HepG2 (cell line): ENCODE results near the gene ESR2. TPM values are rescaled to one million over a fixed set of nuclear protein-coding genes. Genes with fewer than 3 reads are reported as not detected.

Source experiments
- ATAC-seq: fragments of 200-7000 bp; cut with Tn5 transposase; 3 replicates; pipeline ENCODE4 v1.9.1; 2020; ENCODE audit warnings: mild to moderate bottlenecking, moderate library complexity
- BruUV-seq: library from RNA; stranded (reverse); fragments of 400-500 nt; replicated peaks from 2 replicates; lab custom pipeline; 2021; lab: Mats Ljungman, UMichigan
- CTCF ChIA-PET: fragments of 300-600 bp; formaldehyde crosslinking; extraction: SDS; loops from one replicate; lab custom pipeline; 2021; ENCODE audit warnings: low total read pairs, inconsistent platforms, low intra/inter-chr PET ratio; lab: Yijun Ruan, JAX
- POLR2A ChIA-PET: fragments of 350-600 bp; sonication (Branson Sonifier 250); formaldehyde crosslinking; loops from one replicate; lab custom pipeline; 2020; ENCODE audit warnings: antibody characterized with exemption, inconsistent platforms; lab: Yijun Ruan, JAX
- DNase-seq: peaks from one replicate; pipeline ENCODE4 v3.0.0-alpha.2; 2015; ENCODE audit warnings: low spot score
- FAIRE-seq: peaks from 3 replicates; lab custom pipeline; 2011; peaks lifted over from hg19 to GRCh38; lab: Jason Lieb, UNC
- H2AFZ ChIP-seq: one replicate; pipeline ENCODE4 v1.6.1; 2011; ENCODE audit warnings: low read length, inconsistent platforms
- H3K27ac ChIP-seq: fragments of 300-600 bp; 3 replicates; pipeline ENCODE4 v1.8.0; 2011; ENCODE audit warnings: mixed run types, mild to moderate bottlenecking, mixed read lengths, low read length, inconsistent platforms; ENCODE audit not compliant: insufficient read depth; ENCODE audit errors: extremely low read length
- H3K27me3 ChIP-seq, 2 experiments: fragments of 200-600 bp in 1 of 2; 2 replicates in 1 of 2; 3 replicates in 1 of 2; pipeline versions ENCODE4 v1.6.0 to v1.8.0; 2011; ENCODE audit warnings: low read length in 2 of 2, mild to moderate bottlenecking in 2 of 2, moderate library complexity in 2 of 2, inconsistent platforms in 1 of 2; ENCODE audit not compliant: insufficient read depth in 2 of 2, control insufficient read depth in 1 of 2
- H3K36me3 ChIP-seq, 2 experiments: fragments of 200-600 bp in 1 of 2; replicated peaks in 1 of 2; 2 replicates in 1 of 2; 3 replicates in 1 of 2; pipeline versions ENCODE4 v1.5.1 to v1.8.0; 2011; ENCODE audit warnings: low read length in 2 of 2, inconsistent platforms in 1 of 2; ENCODE audit not compliant: insufficient read depth in 2 of 2, control insufficient read depth in 1 of 2
- H3K4me1 ChIP-seq: 2 replicates; pipeline ENCODE4 v1.5.1; 2012; ENCODE audit warnings: low read length, inconsistent platforms; ENCODE audit not compliant: insufficient read depth
- H3K4me2 ChIP-seq: 2 replicates; pipeline ENCODE4 v1.6.0; 2011; ENCODE audit warnings: low read depth, low read length, inconsistent platforms
- H3K4me3 ChIP-seq, 3 experiments: fragments of 200-600 bp in 1 of 3; sonication (generic), shearing (Covaris generic) in 1 of 3; replicated peaks in 1 of 3; 2 replicates each; pipeline ENCODE4 v1.5.1; 2011 to 2016; ENCODE audit warnings: low read length in 3 of 3, inconsistent platforms in 2 of 3, low read depth in 2 of 3, mild to moderate bottlenecking in 2 of 3, control low read depth in 1 of 3, mixed read lengths in 1 of 3; ENCODE audit not compliant: insufficient read depth in 1 of 3
- H3K79me2 ChIP-seq: one replicate; pipeline ENCODE4 v1.6.1; 2011; ENCODE audit warnings: low read length, inconsistent platforms; ENCODE audit not compliant: insufficient read depth
- H3K9ac ChIP-seq: 2 replicates; pipeline ENCODE4 v1.6.0; 2011; ENCODE audit warnings: mild to moderate bottlenecking, low read depth, low read length, inconsistent platforms; ENCODE audit not compliant: insufficient read depth
- H3K9me3 ChIP-seq: 2 replicates; pipeline ENCODE4 v1.5.1; 2012; ENCODE audit warnings: mild to moderate bottlenecking, low read length
- H4K20me1 ChIP-seq: 2 replicates; pipeline ENCODE4 v1.6.0; 2011; ENCODE audit warnings: inconsistent platforms, mild to moderate bottlenecking, low read length, moderate library complexity; ENCODE audit not compliant: insufficient read depth
- ASH2L ChIP-seq: fragments of 300-600, 200-600 bp; sonication (generic); IDR thresholded peaks from 2 replicates; pipeline ENCODE4 v1.7.0; 2017; ENCODE audit warnings: low read depth, mild to moderate bottlenecking, moderate library complexity, mixed read lengths, low read length; ENCODE audit not compliant: insufficient read length
- CBX2 ChIP-seq, 2 experiments: fragments of 200-600 bp in 1 of 2; sonication (generic); formaldehyde crosslinking in 1 of 2; IDR thresholded peaks; 2 replicates each; pipeline versions ENCODE4 v1.7.0 to v1.8.1; 2018 to 2022; ENCODE audit warnings: low read depth in 2 of 2, low read length in 1 of 2, mild to moderate bottlenecking in 1 of 2, missing genetic modification reagents in 1 of 2
- DBP ChIP-seq: sonication (generic); formaldehyde crosslinking; IDR thresholded peaks from 2 replicates; pipeline ENCODE4 v1.4.0; 2020; ENCODE audit warnings: missing genetic modification reagents; ENCODE audit errors: not compliant biosample characterization
- DNMT3B ChIP-seq: conservative IDR thresholded peaks from 2 replicates; pipeline ENCODE4 v1.6.1; 2016; ENCODE audit warnings: missing biosample characterization, control low read depth
- FOXK1 ChIP-seq: sonication (generic); formaldehyde crosslinking; IDR thresholded peaks from 2 replicates; pipeline ENCODE4 v1.4.0; 2020; ENCODE audit warnings: low read depth, missing genetic modification reagents, borderline replicate concordance
- HBP1 ChIP-seq: IDR thresholded peaks from 2 replicates; pipeline ENCODE4 v1.6.1; 2016; ENCODE audit warnings: low read depth, control low read depth
- HMG20B ChIP-seq: conservative IDR thresholded peaks from 2 replicates; pipeline ENCODE4 v1.6.1; 2016; ENCODE audit warnings: missing genetic modification reagents, missing compliant biosample characterization
- KDM5A ChIP-seq: fragments of 200-600 bp; sonication (generic); IDR thresholded peaks from 2 replicates; pipeline ENCODE4 v1.7.0; 2018; ENCODE audit warnings: antibody characterized with exemption, mild to moderate bottlenecking, low read length, borderline replicate concordance
- MTF1 ChIP-seq: sonication (generic); formaldehyde crosslinking; IDR thresholded peaks from 2 replicates; pipeline ENCODE4 v1.5.0; 2020; ENCODE audit warnings: missing genetic modification reagents
- RBAK ChIP-seq: sonication (generic); formaldehyde crosslinking; IDR thresholded peaks from 2 replicates; pipeline ENCODE4 v1.5.1; 2020; ENCODE audit warnings: mild to moderate bottlenecking, missing genetic modification reagents
- RNF2 ChIP-seq: fragments of 450-650 bp; conservative IDR thresholded peaks from 2 replicates; pipeline ENCODE4 v1.6.1; 2016; ENCODE audit warnings: low read depth
- THAP11 ChIP-seq: IDR thresholded peaks from 2 replicates; pipeline ENCODE4 v1.6.1; 2016; ENCODE audit warnings: missing biosample characterization, missing genetic modification reagents
- ZBTB26 ChIP-seq: IDR thresholded peaks from 2 replicates; pipeline ENCODE4 v1.6.1; 2016; ENCODE audit warnings: missing compliant biosample characterization, missing genetic modification reagents, borderline replicate concordance
- WGBS: methylation state at CpG from one replicate; pipeline ENCODE4 v1.1.6; 2017; ENCODE audit warnings: low lambda C conversion rate; 5-methylcytosine and 5-hydroxymethylcytosine counted together
- in situ Hi-C: cut with HindIII; loops from 2 replicates; pipeline ENCODE4 v1.10.0; 2017; ENCODE audit warnings: low pct_unique_long_range_greater_than_20kb; ENCODE audit not compliant: extremely low pct_ligation_motif_present
- intact Hi-C: fragments of 100-400 bp; cut with micrococcal nuclease; formaldehyde crosslinking; loops from one replicate; pipeline ENCODE4 v1.10.0; 2022; ENCODE audit not compliant: unreplicated experiment
- polyA plus RNA-seq, 8 experiments: library from polyadenylated mRNA; depleted of rRNA in 3 of 8; stranded (reverse) in 7 of 8; unstranded in 1 of 8; fragments of >200 nt; fragmentation: Illumina TruSeq in 4 of 8; extraction: Trizol in 4 of 8; gene quantifications; 2 replicates each; pipeline versions ENCODE4 v1.2.1 to v1.2.3, GENCODE V29; 2011 to 2016; ENCODE audit warnings: low read depth in 4 of 8, missing spikeins in 1 of 8, mixed read lengths in 1 of 8; ENCODE audit not compliant: insufficient read depth in 1 of 8
- total RNA-seq, 5 experiments: library from RNA; depleted of rRNA; stranded (reverse); fragments of >200 nt; fragmentation: Illumina TruSeq; extraction: Trizol; gene quantifications; 2 replicates each; pipeline ENCODE4 v1.2.3, GENCODE V29; 2016; ENCODE audit warnings: low read depth in 1 of 5

Gene ESR2
- total and polyA plus RNA-seq, 2 of the 13 experiments (the other 11 are each of a cell fraction or from before 2014, with no cell fraction given): 0.01 to 0.04 TPM

GRCh38 chr14:64234877-64235651 is 59.1 kb downstream of the ESR2 start:
- H4K20me1 ChIP-seq: no peaks in the 10 kb centered on the region
- no peaks in the 10 kb centered on the region for H3K79me2 ChIP-seq
- POLR2A ChIA-PET: no interaction called here
- H3K9ac ChIP-seq: no peak overlapping the region
- intact Hi-C loops: no loop called here
- no peak for TF ChIP-seq HMG20B
- TF ChIP-seq HBP1 (CRISPR knock-in tag): no peak
- TF ChIP-seq ZBTB26 (CRISPR knock-in tag): no peak
- no peak for TF ChIP-seq RBAK (CRISPR knock-in tag)
- no peak for TF ChIP-seq FOXK1 (CRISPR knock-in tag)
- no peak for TF ChIP-seq CBX2 (IDR thresholded peaks at IDR 0.05; ENCODE audit: low read depth, low read length)
- TF ChIP-seq CBX2 (CRISPR knock-in tag; IDR thresholded peaks at IDR 0.05; ENCODE audit: low read depth): no peak
- no peak for TF ChIP-seq KDM5A
- no peak for TF ChIP-seq MTF1
- TF ChIP-seq THAP11 (CRISPR knock-in tag): no peak
- no peak for TF ChIP-seq DBP (CRISPR knock-in tag)
- TF ChIP-seq ASH2L: no peak
- no peak for TF ChIP-seq DNMT3B
- no peak for TF ChIP-seq RNF2
- TF ChIP-seq, all 625 proteins: peak for 0
- FAIRE-seq (no peak), ATAC-seq (no peak; the same call in 1 of the 3 replicates), DNase-seq (no peak)
- WGBS: 31% methylated on average over 19 of the region's 24 CpGs
- Histone ChIP-seq H3K9me3 (no peaks in the 10 kb centered on the region), H3K4me1 (no peaks in the 10 kb centered on the region), H3K4me2 (no peak overlapping the region), H3K27ac (no peak overlapping the region), H3K36me3 (no peaks in the 10 kb centered on the region; a peak in 1 of 5 replicates), H3K27me3 (no peaks in the 10 kb centered on the region; a peak in 2 of 5 replicates), H2AFZ (no peak overlapping the region), H3K4me3 (no peak overlapping the region)
- CTCF ChIA-PET: no interaction called here
- in situ Hi-C loops: no loop called here
- no TSS peak for BruUV-seq
